ENCODE data around the gene CHD9.

CHD9 gene

DNA sequence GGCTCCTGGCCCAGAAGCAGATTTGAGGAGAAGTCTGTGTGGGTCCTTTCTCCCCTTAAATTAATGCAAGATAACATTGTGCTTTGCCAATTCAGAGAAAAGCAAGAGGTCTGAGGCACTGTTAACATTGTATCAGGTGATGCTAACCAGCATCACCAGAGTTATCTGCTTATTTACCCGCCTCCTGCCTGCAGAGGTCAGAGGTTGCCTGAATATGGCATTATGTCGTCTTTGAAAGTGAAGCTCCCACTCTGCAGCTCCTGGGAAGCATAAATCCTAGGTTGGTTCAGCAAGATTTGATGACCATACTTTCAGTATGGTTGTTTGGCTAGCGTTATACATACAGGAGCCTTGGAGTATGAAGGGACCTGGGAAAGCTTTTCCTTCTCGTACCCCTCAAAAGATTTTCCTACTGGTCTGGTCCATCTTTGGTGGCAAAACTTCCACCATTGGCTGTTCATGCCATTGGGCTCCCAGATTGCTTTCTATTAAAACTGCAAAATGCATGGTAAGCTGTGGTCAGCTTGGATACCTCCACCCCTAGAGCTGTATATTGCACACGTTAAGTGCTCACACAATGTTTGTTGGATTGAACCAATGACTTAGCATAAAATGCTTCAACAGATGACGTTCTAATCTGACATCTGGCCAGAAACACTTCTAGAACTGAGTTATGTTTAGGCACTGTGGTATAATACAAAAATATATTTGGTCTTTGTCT, 24.1 kb downstream of the CHD9 start:
- no peak for DNase-seq

DNA sequence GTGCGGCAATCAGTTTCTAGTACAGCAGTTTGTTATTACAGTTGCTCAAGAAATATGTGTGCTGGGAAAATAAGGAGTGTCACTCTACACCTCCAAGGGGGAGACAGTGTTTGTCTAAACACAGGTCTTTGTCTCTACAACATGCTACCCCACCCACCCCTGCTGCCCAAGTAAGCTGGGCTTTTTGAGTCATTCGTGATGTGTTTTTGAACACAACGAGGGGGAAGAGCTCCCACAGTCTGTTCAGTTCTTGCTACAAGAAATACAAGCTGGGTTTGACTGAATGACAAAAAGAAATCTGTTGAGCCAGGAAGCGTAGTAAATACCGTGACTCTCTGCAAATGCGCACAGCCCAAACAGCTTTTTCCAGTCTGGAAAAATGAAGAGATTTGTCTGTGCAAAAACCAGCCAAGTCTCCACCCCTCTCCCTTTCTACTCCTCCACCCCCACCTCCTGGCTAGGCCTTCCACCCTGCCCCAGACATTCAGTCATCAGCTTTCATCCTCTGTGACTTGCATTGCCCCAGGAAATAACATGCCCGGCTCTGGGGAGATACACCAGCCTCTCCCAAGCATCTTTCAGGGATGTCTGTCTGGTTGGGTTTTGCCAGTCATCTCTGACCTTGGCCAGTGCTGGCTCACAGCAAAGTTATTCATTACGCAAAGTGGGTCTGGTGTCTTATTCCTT, 25.7 kb downstream of the CHD9 start:
- peak; percentile 28 for DNase-seq

DNA sequence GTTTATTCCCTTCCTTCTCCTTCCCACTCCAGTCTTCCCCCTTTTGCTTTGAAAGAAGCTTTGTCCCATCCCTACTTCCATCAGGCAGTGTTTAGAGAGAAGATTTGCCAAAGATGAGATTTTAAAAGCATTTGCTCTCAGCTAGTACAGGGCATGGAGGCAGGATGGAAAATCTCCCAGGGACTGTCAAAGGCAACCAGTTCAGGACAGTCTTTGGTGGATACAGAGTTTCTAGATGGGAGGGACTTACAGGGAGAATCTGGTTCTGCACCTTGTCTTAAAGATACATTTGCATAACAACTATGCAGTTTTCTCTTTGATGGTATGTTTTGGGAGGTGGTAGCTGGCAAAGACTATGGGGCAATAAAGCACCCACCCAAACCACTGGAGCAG, 26.2 kb downstream of the CHD9 start:
- DNase-seq, result no peak

DNA sequence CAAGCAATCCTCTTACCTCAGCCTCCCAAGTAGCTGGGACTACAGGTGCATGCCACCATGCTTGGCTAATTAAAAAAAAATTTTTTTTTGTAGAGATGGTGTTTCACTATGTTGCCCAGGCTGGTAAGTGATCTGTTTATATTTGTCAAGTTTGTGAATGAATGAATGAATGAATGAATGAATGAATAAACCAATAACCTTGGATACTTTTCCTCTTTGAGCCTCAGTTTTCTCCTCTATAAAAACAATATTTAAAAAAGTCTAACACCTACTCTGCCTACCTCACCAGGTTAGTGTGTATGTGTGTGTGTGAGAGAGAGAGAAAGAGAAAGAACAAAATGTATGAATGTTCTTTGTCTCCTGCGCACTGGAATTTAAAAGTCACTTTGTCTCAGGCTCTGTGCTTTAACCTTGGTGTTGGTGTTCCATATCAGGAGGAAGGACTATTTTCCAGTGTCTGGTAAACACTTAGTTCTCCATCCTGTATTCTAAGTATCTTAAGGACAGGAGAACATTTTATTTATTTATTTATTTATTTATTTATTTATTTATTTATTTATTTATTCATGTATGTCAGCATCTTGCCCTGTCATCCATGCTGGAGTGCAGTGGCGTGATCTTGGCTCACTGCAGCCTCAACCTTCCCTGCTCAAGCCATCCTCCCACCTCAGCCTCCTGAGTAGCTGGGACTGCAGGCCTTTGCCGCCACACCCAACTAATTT, 27.1 kb downstream of the CHD9 start:
- no peak for DNase-seq

DNA sequence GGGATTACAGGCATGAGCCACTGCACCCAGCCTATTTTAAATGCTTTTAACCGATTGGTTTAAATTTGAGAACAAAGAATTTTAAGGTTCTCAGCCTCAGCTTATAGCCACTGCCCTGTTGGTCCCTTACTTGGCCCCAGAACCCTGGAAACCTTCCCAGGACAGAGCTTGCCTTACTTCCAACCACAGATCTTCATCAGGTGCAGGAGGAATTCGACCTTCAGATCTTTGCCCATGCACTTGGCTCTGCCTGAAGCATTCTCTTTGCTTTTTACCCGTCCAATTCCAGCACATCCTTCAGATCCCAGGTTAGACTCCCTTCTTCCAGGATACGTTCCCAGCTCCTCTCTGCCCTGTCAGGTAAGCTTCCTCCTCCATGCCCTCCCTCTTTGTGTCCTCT, 27.7 kb downstream of the CHD9 start:
- no peak for DNase-seq

DNA sequence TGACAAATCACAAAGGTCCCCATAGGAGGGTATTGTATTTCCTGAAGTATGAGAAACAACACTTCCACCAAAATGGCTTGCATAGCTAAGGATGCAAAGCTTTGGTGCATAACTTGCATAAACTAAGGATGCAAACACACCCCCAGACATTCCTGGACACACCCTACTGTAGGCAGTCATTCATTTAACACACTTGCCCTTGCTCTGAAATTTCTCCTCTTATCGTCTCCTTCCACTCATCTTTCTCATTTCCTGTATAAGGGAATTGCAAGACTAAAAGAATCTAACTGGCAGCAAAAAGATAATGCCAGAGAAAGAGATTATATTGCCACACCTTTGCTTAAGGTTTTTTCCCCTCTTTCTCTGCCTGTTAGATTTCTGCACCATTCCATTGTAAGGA, 28.3 kb downstream of the CHD9 start:
- DNase-seq, result no peak

DNA sequence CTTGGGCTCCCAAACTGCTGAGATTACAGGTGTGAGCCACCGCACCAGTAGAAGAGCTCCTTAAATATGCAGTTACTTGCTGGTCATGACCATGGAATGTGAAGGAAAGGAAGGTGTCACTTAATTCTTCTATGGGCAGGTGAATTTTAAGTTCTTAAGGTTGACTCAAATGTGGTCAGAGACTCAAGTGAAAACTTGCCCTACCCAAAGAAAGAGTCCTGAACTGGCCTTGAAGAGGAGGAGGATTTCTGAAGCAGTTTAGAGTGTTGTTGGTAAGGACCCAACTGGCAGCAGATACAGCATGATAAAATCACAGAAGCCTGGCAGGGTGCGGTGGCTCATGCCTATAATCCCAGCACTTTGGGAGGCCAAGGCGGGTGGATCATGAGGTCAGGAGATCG, 29.4 kb downstream of the CHD9 start:
- no peak for DNase-seq

DNA sequence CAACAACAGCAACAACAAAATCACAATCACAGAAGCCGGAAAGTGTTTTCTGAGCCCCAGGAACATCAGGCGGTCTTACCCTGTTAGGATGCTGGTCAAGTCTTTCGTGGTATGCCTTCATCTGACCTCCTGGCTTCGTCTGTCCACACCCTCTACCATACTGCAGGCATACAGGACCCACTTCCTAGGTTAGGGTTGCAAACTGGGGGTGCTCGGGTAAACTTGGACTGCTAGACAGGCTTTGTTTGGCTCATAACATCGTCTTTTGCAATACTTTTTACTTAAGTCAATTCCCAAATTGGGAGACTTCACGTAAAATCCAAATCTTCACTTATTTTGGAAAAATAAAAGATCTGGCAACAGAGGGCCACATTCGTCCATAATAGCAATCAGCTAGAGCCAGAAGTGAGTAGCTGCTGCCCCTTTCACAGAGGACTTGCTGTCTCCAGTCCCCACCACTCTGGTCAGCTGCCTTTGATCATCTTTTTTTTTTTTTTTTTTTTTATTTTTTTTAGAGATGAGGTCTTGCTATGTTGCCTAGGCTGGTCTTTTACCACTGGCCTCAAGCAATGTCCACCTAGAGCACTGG, 30.0 kb downstream of the CHD9 start:
- DNase-seq, result no peak

DNA sequence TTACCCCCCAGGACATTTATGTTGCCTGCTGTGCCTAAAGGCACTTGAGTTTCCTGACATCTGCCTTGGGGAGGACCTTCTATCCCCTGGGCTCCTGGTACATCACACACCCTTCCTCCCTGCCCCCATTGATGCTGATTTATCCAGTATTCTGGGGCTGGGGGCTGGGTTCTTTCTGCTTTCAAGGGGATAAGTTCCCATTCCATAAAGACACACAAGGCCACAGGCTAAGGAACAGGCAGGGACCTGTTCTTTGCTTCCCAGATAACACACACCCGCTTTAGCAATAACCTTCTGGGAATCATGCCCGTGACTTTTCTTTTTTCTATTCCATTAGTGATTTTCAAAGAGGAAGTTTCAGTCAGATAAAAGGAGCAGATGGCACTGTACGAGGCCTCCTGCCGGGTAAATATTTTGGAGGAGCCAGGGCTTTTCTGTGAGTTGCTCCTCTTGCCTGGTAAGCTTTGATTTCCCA, 30.6 kb downstream of the CHD9 start:
- DNase-seq, result peak; percentile 78

DNA sequence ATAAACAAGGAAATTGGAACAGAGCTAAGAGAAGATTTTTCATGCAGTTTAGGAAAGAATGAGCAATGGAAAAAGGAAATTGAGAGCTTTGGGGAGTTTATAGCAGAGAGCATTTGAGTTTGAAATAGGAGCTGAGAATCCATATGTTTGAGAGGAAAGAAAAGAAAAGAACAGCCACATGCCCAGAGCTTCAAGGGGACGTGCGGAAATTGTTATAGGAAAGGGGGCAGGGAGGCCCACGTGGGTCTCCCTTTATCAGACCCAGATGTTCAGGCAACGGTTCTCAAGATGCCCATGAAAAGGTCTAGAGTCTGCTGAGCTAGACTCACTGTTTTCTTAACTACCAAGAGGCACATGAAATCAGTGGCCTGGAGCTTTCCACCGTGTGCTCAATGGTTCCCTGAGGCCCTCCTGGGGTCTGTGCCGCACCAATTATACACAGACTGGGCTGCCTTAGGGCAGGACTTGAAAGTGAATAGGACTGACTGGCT, 31.2 kb downstream of the CHD9 start:
- peak; percentile 52 for DNase-seq

DNA sequence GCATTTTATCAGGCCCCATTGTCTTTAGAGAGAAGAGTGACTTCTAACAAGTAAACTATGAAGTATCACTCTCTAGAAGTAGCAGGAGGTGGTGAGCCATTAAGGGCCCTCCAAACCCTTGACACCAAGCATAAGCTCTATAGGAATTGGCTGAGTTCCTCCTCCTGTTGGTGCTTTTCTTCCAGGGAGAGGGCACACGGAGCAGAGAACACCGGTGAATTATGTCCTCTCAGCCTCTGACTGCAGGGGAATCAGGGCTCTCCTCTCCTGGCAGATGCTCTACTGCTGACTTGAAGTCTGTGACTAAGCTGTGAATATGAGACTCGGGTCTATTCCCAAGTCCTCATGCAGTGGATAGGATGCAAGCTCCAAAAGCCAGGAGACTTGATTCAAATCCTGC, 32.3 kb downstream of the CHD9 start:
- DNase-seq, result peak; percentile 19

DNA sequence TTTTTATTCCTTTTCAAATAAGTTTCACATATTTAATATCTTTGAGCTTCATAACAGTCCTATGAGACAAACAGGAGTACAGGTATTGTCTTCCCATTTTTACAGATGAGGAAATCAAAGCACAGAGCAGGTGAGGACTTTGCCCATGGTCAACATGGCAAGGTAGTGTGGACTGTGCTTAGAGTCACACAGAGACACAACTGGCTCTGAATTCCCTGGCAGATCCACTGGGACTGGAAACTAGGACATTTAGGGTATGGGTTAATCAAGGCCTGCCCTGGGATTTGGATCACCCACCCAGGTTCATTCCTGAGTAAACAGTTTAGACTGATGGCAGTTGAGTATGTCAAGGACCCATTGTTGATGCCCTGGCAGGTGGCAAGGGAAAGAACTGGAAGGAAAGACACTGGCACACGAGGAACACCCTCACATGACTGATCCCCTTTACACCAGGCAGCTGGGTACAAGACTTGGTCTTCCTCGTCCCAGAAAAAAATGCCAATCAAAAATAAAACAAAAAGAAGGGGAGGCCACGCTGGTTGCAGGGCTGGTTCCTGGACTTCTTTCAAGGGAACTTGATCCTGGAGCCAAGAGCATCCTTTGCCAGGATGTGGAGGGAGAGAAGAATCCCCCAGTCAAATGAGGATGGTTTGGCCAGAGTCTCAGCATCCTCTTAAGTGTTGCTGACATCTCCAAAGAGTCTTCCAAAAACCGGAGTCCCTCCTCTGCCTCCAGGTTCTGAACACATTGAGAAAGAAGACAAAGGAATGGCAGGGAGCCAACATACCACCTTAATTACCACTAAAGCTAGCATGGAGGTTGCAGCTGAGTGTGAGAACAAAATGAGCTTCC, 34.9 kb downstream of the CHD9 start:
- DNase-seq, result peak; percentile 79

DNA sequence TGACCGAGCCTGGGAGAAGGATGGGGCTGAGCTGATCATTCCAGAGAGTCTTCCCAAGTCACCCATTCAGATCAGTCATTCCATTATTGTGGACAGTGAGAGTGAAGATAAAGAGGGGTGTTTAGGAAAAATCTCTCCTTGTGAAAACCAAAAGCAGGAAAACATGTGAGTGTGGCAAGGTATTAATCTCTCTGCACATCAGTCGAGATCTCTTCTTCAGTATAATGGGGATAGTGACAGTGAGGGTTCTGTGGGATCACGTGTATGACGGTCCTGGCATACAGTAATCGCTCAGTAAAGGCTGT, 35.4 kb downstream of the CHD9 start:
- no peak for DNase-seq

DNA sequence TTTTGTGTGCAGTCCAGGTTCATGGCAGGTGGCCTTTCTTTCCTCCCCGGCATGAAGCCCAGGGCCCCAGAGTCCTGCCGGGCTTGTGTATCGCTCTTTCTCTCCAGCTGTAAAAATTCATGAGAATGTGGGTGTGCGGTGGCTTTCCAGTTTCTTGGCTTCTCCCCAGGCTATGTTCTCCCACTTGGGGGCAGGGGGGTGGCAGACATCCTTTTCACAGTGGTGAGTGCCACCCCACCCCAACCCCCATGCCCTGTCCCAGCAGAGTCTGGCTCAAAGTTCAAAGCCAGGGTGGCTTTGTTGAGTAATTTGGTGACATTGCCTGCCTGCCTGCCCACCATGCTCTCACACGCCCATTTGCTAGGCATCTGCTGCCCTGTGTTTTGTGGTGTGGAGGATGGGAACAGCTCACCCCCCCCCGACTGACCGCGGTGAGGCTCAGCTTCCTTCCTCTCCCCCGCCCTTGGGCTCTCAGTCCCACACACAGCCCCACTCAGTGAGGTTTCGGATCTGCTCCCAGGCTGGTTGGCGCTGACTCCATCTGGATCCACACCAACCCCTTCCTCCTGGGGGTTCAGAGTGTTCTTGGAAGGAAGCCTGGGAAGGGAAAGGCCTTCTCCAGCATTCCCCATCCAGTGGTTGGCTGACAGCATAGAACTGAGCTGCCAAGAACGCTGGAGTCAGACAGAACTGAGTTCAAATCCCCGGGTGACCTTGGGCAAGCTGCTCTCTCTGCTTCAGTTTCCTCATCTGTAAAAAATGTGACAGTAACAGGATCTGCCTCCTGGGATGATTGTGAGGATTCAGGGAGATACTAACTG, 36.0 kb downstream of the CHD9 start:
- peak; percentile 95 for DNase-seq

DNA sequence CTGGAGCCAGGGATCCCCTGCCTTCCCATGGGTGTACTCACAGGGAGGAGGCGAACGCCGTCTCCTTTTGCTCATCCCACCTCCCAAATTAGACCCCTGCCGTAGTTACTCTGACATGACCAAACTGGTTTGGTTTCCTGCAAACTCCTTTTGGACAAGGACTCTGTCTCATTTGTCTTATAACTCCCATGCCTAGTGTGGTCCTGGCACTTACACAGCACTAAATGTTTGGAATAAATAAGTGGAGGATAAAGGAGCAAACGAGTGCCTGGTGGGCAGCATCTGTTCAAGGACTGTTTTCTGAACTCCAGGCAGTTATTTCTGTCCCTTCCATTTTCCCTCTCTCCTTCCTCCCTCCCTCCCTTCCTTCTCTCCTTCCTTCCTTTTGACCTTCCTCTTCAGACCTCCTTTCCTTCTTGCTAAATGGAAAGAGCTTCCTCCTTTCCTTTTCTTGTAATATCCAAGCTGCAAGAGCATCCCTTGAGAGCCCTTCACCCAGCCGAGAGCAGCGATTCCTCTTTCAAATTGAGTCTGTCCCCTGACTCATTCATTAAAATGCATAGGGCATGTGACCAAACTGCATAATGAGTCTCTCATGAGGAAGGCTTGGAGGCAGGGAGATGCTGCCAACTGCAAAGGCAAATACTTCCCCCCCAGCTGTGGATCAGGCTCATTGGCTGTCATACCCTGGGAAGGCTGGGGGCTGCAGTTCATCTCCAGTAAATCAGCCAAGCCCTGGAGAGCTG, 36.8 kb downstream of the CHD9 start:
- peak; percentile 93 for DNase-seq

DNA sequence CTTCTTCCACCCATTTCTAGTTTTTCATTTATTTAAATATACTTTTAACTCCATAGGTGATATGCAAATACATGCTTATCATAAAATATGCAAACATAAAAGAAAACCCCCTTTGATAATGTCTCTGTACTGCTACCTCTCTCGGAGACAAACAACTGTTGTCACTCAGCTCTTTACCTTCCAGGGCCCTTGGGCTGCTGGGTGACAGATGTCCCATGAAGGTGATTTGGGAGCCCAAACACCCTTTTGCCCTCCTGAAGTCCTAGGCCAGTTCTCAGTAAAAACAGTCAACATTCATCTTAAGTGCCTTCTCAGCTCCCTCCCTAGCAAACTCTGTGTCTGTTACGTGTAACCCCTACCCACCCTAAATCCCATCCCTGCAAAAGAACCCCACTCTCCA, 37.5 kb downstream of the CHD9 start:
- no peak for DNase-seq

DNA sequence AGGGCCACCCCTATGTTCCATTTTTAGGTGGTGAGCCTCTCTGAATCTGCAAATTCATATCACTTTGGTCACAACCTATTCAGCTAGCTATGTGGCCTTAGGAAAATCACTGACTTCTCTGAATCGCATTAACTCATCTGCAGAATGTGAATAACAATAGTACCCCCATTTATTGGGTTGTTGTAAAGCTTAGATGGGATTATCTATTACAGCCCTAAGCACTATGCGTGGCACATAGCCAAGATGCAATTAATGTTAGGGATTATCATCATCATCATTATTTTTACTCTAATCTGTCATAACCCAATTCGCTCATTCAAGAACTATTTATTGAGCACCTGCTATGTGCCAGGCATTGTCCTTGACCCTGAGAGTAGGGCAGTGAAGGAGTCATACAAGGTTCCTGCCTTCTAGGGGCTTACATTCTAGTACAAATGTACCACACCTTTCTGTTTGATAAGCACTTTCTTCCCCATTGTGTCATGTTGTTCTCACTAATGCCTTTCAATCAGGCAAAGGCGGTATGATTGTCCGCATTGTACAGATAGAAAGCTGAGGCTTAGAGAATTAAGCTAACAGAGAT, 38.5 kb downstream of the CHD9 start:
- DNase-seq, result no peak

DNA sequence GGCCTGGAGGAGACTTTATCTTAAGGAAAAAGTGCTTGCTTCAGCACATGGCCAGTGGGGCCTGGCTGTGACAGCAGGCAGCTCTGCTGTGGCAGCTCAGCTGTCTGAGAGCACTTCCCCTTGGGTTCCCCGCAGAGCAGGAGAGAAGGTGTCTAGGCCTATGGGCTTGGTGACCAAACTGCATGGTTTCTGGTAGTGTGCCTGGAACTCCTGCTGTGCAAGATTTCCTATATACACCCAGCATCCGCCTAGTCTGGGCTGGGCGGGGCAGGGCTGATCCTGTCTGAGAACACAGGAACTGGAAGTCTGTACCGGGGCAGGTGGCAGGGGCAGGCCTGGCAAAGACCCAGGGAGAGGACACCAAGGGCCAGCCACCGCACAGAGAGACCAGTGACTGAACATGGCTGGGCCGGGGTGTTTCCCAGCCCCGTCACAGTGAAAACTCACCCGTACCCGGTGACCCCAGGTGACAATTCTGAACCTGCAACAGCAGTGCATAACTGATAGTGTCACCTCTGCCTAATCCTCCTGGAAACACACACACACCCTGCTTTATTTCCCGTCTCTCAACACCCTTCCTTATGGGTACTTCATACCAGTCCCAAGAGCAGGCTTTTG, 39.3 kb downstream of the CHD9 start:
- no peak for DNase-seq

DNA sequence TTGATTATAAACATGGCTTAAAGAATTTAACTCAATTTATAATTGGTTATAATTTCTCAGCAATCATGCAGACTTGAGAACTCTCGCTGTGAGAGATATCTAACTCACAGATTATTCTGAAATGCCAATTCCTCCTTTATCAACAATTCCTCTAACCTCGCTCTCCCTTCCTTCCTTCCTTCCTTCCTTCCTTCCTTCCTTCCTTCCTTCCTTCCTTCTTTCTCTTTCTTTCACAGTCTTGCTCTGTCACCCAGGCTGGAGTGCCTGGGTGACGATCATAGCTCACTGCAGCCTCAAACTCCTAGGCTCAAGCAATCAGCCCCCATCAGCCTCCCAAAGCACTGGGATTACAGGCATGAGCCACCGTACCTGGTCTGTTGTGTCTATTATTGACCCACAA, 42.4 kb downstream of the CHD9 start:
- DNase-seq, result no peak

Data from NCI-H446 treated with DMSO at 0.1 percent for 48 hours (cell line).